Stimulated activated CD4-positive, alpha-beta T cell treated with anti-CD3 and anti-CD28 coated beads, TNF-alpha, amount 100 ng/mL, for 48 hours (primary cell): ENCODE measurements around the gene RTCB.

ENCODE experiments used
- DNase-seq, 3 donors: peaks; one replicate each; pipeline ENCODE4 v3.0.0-alpha.2; 2020; ENCODE audit warnings: low read depth in 3 of 3

RTCB gene

DNA sequence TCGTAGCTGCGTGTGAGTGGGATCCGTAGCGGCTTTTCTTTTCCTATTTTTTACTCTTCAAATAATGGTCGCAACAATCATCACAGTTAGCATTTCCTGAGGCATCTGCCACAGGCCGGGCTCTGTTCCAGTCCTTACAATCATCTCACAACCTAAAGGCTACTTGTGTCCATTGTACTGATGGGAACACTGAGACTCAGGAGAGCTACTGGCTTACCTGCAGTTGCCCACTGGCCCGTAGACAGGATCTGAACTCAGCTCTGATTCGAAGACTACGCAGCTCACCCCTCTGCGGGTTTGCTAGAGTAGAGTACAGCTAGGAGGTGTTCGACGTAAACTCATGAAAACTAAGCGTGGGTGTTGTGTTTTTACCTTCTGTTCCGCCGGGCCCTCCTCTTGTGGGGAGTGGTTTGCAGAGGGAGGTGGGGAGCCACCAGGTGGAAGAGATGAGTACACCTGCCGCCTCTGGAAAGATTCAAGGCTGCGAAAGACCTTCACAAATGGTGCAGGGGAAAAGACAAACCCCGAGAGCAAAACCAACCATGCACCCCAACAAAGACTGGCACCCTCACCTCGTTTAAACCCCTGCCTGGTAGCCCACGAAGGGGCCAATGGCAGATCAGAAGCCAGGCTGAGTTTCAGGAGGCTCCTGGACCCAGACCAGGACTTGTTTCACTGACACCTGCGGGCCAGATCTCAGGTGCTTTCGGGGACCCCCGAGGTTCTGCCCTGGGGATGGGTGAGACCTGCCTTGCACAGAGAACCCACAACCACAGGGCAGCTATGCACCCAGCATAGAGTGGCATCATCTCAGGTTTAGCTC, 72.6 kb downstream of the RTCB start:
- no peak for DNase-seq

DNA sequence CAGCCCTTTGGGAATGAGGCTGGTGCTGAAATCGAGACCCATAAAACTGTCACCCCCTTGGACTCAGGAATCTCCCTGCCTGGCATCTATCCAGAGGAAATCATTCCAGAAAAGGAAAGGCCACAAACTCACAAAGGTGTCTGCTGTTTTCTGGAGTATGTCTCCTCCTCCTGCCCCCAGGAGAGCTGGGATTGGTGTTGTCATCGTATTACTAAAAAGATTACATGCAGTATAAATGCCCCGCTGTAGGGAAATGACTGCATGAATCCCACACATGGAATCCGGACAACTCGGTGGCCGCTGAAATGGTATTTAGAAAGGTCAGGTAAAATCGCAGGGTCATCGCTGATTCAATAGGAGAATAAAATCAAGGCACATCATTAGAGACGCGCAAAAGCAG, 73.3 kb downstream of the RTCB start:
- no peak for DNase-seq
